ENCODE results near the gene NDOR1. TPM values are rescaled to one million over a fixed set of nuclear protein-coding genes. Genes with fewer than 3 reads are reported as not detected.

The NDOR1 gene
- total and polyA plus RNA-seq, 2 of the 8 experiments (the other 6 are each of a cell fraction or from before 2014, with no cell fraction given) = 25.7 to 32.3 TPM

DNA sequence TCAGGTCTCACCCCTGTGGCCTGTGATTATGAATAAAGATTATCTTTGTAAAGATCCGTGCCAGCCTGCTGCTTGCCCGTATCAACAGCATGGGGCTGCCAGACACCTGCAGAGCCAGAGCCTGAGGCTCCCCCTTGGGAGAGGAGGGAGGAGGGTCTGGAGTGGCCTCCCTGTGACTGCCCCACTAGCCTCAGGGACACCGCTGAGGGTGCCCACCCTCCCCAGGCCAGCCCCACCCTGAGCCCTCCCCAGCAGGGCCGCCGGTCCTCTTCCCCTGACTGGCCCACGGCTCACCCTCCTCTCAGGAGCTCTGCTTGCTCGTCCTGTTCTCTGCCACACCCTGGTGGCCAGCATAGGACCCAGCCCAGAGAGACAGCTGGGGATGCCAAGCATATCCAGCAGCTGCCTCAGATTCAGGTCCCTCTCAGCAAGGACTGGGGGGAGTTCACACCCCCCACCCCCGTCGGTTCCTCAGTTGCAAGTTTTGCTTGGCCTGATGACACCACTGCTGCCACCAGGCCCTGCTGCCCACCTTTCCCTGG is 15.1 kb upstream of the NDOR1 start (continued):
- TF ChIP-seq TAF7 (optimal IDR thresholded peaks at IDR 0.05; ENCODE audit: borderline replicate concordance, low read depth, low read length) (no peak), ASH2L (IDR thresholded peaks at IDR 0.05; ENCODE audit: low read length) (no peak), CBX8 (IDR thresholded peaks at IDR 0.05; ENCODE audit: borderline replicate concordance, low read depth, low read length) (no peak)

Data from H1 (cell line).